HCT116 (cell line): ENCODE measurements around the gene TMOD1.

Source experiments
- ATF3 ChIP-seq: IDR thresholded peaks from 2 replicates; pipeline ENCODE4 v1.6.1; 2012
- CTCF ChIP-seq, 3 experiments: fragments of 200-600 bp in 1 of 3; sonication (generic) in 1 of 3; IDR thresholded peaks in 2 of 3; conservative IDR thresholded peaks in 1 of 3; 2 replicates each; pipeline ENCODE4 v1.5.1; 2012 to 2017; ENCODE audit warnings: low read depth in 2 of 3, low read length in 2 of 3, antibody characterized with exemption in 1 of 3, borderline replicate concordance in 1 of 3, control low read depth in 1 of 3, mild to moderate bottlenecking in 1 of 3, mixed read lengths in 1 of 3, mixed run types in 1 of 3, moderate library complexity in 1 of 3; ENCODE audit not compliant: insufficient read depth in 1 of 3
- ELF1 ChIP-seq: IDR thresholded peaks from 2 replicates; pipeline ENCODE4 v1.6.1; 2012; ENCODE audit warnings: low read depth, borderline replicate concordance
- EZH2 ChIP-seq: fragments of 200-600 bp; sonication (generic); IDR thresholded peaks from 2 replicates; pipeline ENCODE4 v1.6.1; 2017; ENCODE audit warnings: antibody characterized with exemption, mixed run types
- EZH2phosphoT487 ChIP-seq: fragments of 200-600 bp; IDR thresholded peaks from 2 replicates; pipeline ENCODE4 v1.6.1; 2018; ENCODE audit warnings: antibody characterized with exemption, borderline replicate concordance
- JUND ChIP-seq: IDR thresholded peaks from 2 replicates; pipeline ENCODE4 v1.6.1; 2012
- POLR2A ChIP-seq: IDR thresholded peaks from 2 replicates; pipeline ENCODE4 v1.7.0; 2011; ENCODE audit warnings: borderline replicate concordance; ENCODE audit not compliant: insufficient read depth, insufficient read length; ENCODE audit errors: extremely low read depth
- POLR2AphosphoS5 ChIP-seq: IDR thresholded peaks from 2 replicates; pipeline ENCODE4 v1.6.1; 2011; ENCODE audit warnings: mild to moderate bottlenecking, low read depth, low read length, moderate library complexity
- RAD21 ChIP-seq: IDR thresholded peaks from 2 replicates; pipeline ENCODE4 v1.6.1; 2012; ENCODE audit warnings: low read depth, mild to moderate bottlenecking
- REST ChIP-seq: IDR thresholded peaks from 2 replicates; pipeline ENCODE4 v1.6.1; 2012; ENCODE audit warnings: low read depth
- SP1 ChIP-seq: IDR thresholded peaks from 2 replicates; pipeline ENCODE4 v1.6.1; 2012; ENCODE audit warnings: low read depth
- SRF ChIP-seq: IDR thresholded peaks from 2 replicates; pipeline ENCODE4 v1.6.1; 2012; ENCODE audit warnings: low read depth
- ZFX ChIP-seq: fragments of 450-650 bp; IDR thresholded peaks from 2 replicates; pipeline ENCODE4 v1.6.1; 2017

GRCh38 chr9:97625620-97626019 is 124.2 kb downstream of the TMOD1 start:
- TF ChIP-seq POLR2A (no peak), CTCF (IDR thresholded peaks at IDR 0.05 in 2 of 3, conservative IDR thresholded peaks at IDR 0.05 in 1 of 3; ENCODE audit: borderline replicate concordance in 1 of 3, insufficient read depth in 1 of 3, low read depth in 2 of 3, low read length in 2 of 3) (no peak), POLR2AphosphoS5 (no peak), JUND (no peak), EZH2 (no peak), SRF (no peak), ATF3 (no peak), REST (no peak), SP1 (no peak), ZFX (no peak), EZH2phosphoT487 (no peak), ELF1 (no peak), RAD21 (no peak)
